HG03039 (cell line): ENCODE data around the gene CDKL2.

Experiments used
- ATAC-seq: cut with Tn5 transposase; IDR thresholded peaks from one replicate; pipeline ENCODE4 v1.9.1; 2021; ENCODE audit warnings: mild to moderate bottlenecking, moderate library complexity; ENCODE audit not compliant: unreplicated experiment

Gene CDKL2

DNA sequence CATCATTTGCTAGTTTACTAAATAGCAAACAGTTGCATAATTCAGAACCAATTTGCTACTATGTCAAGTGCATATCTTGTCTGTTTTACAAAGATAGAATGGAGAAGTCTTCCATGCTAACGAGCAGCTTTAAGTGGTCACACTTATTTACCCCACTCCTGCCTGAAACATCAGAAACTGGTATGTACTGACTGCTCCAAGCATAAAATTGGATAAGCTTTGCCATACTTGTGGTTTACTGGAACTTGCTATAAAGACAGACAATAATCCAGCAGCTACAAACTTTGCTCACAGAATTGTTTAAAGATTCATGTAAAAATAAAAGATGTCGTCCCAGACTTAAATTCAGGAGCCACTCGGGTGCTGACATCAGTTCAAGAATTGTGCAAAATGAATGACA, 13.3 kb upstream of the CDKL2 start:
- ATAC-seq = no peak

DNA sequence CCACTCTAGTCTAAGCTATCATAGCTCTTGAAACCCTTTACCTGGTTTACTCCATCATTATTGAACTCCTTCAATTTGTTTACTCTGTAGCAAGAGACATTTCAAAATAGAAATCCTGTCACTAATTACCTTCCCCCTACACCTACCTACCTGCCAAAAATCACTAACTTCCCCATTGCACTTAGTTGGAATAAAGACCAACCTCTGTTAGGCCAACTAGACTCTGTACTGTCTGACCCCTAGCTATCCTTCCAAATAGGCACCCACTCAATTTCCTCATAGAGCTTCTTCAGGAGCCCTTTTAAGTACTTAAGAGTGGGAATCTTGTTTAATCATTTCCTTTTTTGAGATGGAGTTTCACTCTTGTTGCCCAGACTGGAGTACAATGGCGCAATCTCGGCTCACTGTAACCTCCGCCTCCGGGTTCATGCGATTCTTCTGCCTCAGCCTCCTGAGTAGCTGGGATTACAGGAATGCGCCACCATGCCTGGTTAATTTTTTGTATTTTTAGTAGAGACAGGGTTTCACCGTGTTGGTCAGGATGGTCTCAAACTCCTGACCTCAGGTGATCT, 8.9 kb upstream of the CDKL2 start:
- no peak for ATAC-seq

DNA sequence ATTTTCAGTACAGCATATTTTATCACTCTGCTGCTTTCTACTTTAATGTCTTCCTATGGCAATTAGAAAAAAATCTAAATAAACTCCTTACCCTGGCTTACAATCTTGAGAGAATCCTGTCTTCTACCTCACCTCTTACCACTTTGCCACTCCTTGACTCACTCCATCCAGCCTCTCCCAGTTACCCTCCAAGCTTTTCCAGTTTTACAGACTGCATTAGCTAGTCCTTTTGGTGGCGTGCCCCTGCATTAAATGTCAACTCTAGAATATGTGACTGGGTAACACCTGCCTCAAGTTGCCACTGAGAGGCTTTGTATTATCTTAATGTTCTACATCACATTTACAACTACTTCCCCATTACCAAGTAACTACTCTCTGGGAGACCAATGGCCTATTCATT, 7.5 kb upstream of the CDKL2 start:
- no peak for ATAC-seq

DNA sequence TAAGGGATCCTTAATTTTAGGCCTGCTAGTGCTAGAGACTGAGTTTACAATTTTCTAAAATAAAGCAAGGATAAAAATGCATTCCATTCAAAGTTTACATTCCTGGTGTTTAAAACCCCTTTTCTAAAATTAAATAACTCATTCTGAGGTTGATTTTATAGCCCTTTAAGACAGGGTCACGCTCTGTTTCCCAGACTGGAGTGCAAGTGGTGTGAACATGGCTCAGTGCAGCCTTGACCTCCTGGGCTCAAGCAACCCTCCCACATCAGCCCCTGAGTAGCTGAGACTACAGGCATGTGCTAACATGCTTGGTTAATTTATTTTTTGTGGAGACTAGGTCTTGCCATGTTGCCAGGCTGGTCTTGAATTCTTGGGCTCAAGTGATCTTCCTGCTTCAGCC, 6.8 kb upstream of the CDKL2 start:
- no peak for ATAC-seq

DNA sequence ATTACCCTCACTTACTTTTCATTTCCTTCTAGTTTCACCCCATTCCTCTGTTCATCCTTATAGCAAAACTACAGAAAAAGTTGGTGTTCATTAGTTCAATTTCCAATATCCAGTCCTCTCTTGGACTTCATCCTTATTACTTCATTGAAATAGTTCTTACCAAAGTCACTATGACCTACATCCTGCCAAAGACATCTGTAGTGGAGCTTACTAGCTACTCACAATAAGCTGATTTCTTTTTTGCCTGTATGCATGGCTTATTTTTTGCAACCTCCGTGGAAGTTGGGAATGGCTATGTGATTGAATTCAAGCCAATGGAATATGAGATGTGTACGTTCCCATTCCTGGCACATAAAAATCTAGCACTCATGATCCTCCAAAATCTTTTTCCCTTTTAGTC, 4.6 kb upstream of the CDKL2 start:
- ATAC-seq = no peak

DNA sequence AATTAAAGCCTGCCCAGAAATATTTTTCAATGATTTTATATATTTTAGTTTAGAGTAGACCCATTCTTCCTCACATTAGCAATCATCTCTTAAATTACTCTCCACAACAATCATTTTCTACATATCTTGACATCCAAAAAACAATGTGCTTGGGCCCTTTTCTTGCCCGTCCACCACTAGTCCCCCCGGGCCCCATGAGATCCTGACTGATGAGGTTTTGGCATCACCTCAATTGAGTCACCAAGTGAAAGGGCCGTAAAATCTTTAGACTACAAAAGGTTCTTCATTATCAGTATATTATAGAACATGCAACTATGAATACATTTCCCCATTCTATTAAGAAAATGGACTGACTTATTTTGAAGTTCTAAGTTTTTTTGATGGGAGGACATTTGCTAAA, 4.0 kb upstream of the CDKL2 start:
- no peak for ATAC-seq

DNA sequence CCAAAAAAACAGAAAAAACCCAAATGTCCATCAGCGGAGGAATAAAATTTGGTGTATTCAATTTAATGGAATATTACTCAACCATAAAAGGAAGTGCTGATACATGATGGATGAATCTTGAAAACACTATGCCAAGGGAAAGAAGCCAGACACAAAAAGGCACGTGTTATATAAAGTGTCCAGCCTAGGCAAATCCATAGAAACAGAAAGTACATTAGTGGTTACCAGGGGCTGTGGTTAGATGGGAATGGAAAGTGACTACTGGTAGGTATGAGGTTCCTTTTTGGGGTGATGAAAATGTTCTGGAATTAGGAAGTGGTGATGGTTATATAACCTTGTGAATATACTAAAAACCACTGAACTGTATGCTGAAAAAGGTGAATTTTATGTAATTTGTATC, 3.5 kb upstream of the CDKL2 start:
- no peak for ATAC-seq

DNA sequence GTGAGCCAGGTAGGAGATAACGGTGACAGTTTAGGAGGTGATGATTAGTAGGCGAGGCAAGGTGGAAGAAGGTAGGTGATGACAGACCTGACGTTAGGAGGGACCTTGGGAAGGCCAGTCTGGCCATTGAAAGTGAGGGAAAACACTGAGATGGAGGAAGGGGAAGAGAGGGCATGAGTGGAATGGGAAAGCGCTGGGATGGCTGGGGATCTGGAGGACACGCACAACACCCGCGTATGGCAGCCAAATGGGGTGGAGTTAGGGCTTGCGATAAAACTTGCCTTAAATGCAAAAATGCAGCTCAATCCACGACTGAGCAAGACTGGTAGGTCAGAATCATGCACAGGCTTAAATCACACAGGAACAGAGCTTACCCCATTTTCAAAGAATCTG, 605 bp upstream of the CDKL2 start:
- no peak for ATAC-seq

DNA sequence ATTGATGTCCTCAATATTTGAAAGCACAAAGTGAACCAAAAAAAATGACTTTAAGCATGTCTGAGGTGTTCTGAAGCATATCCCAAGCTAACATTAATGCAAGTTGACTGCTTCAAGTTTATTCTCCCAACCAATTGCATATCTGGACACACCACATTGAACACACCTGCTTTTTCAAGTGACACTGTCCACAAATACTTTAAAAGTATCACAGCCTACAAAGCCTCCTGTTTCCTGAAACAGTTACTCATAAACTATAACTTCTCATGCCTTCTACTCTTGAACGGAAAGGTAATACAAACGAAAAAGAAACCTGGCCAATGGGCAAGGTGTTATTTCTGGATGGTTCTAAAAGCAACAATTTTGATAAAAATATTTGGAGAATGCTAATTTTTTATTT, 1.1 kb downstream of the CDKL2 start:
- no peak for ATAC-seq

DNA sequence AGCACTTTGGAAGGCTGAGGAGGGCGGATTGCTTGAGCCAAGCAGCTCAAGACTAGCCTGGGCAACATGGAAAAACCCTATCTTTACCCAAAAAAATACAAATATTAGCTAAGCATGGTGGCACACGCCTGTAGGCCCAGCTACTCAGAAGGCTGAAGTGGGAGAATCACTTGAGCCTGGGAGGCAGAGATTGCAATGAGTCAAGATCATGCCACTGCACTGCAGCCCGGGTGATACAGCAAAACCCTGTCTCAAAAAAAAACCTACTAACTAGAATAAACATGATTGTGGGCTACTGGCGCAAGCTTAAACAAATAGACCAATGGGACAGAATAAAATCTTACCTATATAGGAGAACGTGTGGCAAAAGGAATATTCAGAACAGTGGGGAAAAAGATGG, 7.3 kb downstream of the CDKL2 start:
- ATAC-seq = no peak

DNA sequence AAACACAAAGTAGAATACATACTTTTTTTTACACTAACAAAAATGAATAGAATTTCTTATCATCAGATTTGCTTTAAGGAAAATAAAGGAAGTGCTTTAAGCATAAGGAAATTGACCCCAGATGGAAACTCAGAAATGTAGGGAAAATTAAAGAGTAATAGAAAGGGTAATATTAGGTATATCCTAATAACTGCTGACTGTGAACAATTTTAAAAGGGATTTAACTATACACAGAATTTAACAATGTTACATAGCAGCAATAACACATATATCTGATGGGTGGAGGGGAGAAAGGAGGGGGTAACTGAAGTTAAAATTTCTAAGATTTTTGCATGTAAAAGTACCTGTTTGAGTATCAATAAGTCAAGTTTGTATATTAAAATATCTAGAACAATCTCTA, 8.6 kb downstream of the CDKL2 start:
- ATAC-seq = no peak

DNA sequence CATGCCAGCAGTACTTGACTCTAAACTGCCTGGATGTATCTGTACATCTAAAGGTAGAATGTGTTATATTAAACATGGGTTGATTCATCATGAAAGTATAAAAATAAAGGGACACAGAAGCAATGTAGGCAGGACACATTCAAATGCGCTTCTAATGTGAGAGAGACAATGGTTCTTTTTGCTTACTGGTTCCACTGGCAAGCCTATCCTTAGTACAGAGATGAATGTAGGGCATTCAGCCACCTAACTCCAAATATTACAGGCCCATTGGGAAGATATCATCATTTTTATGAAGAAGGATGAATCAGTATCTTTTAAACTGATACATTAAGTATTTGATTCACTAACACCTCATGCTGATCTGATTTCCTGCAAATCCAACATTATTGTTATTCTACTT, 18.0 kb downstream of the CDKL2 start:
- no peak for ATAC-seq

DNA sequence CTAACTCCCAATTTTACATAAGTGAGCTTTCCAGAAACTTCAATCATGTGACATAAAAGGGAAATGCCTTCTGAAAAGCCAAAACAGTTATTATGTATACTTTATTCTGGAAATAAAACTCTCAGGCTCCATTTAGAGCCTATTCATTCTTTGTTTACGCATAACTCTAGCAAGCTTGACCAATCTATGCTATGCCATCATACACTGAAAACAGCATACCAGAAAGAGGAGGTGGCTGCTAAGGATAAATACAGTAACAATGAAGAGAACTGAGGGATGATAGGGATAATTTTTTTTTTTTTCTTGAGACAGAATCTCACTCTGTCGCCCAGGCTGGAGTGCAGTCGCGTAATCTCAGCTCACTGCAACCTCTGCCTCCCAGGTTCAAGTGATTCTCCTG, 24.4 kb downstream of the CDKL2 start:
- ATAC-seq = no peak

DNA sequence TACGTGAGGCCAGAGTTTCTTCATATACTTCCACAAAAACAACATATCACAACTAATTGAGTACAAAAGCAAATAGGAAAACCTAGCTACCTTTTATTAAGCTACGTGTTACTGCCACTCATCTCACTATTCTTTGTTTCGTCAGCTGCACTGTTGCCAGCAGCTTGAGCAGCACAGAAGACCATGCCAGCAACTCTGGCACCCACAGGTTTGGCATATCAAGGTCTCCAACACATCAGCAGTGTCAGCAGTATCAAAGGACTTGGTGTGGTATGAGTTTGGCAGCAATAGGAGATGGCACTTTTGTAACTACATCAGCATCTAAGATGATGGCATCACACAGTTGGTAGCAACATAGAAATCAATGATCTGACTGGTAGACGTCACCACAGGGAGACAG, 30.7 kb downstream of the CDKL2 start:
- no peak for ATAC-seq

DNA sequence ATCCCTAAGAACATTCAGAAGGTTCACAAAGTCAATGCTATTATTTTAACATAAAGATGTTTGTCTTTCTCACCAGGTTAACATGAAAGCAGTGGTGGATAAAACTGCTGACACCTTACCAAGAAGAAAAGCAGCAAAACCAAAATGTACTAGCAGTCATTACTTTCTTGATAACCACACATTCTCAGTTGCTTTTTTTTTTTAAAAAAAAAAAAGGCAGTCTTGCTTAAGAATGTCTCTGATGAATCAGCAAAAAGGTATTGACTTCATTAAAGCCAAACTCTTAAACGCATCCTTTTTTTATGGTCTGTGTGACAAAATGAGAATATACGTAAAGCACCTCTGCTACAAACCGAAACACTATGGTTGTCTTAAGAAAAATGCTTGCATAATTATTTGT, 31.9 kb downstream of the CDKL2 start:
- no peak for ATAC-seq

DNA sequence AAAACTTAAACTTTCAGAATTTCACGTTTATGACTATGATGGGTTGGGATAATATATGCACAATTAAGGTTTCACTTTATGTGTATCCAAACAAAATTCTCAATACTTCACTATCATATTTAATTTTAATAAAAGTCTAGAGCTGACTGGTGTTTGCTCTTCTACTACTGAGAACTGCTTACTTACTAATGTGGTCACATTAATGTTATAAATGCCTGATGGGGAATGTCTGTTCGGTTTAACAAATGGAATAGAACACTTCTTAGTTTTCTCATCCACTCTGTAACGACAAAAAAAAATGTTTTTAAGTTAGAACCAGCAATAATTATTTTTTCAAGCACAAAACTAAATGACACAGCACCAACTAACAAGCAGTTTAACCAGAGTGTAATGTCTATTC, 34.3 kb downstream of the CDKL2 start:
- no peak for ATAC-seq

DNA sequence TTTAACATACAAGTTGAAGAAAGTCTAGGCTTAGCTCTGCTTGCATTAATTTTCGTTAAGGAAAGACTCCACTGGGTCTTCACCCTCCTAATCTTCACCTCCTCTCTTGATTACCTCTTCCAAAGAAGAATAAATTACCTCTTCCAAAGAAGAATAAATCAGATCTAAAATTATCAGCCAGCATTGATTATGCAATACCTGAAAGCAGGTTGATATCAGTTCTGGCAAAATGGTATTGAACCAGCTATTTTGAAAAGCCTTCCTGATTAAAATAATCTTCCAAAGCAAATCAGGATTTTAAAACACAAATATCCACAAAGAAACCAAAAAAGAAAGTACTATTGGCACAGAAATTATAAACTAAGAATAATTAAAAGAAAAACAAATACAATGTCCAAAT, 36.9 kb downstream of the CDKL2 start:
- ATAC-seq = no peak

DNA sequence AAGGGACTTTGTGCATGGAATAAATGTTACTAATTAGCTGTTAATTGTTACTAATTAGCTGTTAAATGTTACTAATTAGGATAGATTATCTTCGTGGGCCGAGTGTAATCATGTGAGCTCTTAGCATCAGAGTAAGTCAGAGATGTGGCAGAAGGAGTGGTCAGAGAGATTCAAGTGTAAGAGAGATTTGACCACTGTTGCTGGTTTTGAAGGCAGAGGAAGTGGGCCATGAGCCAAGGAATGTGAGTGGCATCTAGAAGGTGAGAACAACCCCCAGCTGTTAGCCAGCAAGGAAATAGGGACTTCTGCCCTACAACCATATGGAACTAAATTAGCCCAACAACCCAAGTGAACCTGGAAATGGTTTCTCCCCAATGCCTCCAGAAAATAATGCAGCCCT, 46.3 kb downstream of the CDKL2 start:
- ATAC-seq = no peak

DNA sequence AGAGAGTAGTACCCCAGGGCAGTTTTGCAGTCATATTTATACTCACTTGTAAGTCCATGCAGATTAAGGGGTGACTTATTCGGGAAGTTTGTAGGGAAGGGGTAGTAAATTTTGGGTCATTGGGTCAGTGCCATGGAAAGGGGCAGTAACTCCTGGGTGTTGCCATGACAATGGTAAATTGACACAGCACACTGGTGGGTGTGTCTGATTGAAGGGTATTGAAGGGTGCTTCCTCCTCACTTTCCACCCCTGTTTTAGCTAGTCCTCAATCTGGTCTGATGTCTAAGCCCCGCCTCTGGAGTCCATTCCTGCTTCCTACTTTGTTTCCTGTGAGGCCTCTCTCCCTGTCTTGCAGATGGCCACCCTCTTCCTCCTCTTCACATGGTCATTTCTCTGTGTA, 62.6 kb downstream of the CDKL2 start:
- no peak for ATAC-seq

DNA sequence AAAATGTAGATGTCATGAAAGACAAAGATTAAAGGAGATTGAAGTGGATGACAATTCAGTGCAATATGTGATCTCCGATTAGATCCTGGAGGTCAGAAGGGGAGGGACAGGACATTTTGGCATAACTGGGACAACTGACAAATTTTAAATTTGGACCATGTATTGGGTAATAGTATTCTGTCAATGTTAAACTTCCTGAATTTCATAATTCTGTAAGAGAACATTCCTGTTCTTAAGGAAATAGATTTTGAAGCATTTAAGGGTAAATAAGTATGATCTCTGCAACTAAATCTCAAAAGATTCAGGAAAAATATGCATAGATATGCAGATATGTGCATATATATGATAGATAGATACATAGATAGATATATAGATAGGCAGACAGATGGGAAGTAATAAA, 63.4 kb downstream of the CDKL2 start:
- ATAC-seq = no peak

DNA sequence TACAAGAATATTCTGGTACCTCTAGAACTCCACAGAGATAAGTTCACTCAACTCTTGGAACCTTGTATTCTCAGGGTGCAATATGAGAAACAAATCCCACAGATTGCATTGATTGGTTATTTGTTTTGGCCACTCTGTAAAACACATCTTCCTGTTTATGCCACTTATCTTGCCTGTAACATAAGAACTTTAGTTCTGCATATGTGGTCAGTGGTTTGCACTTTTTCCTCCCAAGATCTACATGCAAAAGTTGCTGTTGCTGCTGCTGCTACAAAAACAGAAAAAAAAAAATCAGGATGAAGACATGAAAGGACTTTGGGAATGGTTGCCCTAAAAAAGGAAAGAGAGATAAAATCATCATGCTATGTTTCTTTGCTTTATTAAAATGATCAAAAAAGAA, 64.8 kb downstream of the CDKL2 start:
- no peak for ATAC-seq

DNA sequence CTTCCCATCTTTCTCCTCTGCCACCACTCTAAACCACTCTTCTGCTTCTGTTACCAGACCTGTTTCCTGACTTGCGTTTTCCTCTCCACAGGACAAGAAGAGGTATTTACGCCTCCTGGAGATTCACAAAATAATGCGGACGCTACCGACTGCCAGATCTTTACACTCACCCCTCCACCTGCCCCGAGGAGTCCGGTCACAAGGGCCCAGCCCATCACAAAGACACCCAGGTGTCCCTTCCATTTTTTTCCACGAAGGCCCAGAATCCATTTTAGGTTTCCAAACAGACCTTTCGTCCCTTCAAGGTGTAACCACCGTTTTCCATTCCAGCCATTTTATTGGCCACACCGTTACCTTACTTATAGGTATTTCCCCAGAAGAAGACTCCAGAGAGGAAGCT, 66.3 kb downstream of the CDKL2 start:
- no peak for ATAC-seq

DNA sequence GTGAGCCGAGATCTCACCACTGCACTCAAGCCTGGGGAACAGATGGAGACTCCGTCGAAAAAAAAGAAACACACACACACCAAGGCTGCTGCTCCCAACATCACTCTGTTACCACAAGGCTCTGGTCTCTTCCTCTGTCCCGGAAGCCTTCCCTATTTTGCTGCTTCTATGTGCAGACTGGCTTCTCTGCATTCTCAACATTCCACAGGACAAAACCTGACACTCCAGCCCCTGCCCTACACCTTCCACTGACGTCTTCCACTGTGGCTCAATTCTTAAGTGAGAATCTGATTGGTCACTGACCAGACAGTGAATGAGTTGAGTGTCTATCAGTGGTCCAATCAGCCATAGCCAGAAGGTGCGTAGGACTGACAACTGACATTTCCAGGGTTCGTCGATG, 68.5 kb downstream of the CDKL2 start:
- no peak for ATAC-seq

DNA sequence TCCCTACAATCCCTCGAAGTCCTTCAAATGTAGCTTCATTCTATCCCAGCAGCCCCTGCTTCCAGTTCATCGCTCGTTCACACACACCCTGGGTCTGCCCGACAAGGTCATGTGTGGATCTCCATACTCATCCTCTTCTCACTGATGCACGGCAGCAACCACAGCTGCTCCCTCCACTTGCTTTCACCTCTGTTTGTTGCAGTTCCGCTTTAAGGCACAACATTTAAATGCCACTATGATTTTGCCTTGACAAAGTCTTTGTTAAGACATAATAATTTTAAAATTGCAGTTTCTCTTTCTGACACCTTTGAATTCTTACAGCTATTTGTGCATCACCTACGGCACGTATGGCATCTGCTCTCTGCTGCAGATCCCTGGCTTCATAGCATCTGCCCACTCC, 72.6 kb downstream of the CDKL2 start:
- ATAC-seq = no peak
